NCI-H128 (cell line): Measurements from ENCODE around the gene CDC37L1.

ENCODE experiments used
- DNase-seq: peaks from one replicate; lab custom pipeline; 2025; ENCODE audit not compliant: unreplicated experiment; lab: John Stamatoyannopoulos, UW

CDC37L1 gene

DNA sequence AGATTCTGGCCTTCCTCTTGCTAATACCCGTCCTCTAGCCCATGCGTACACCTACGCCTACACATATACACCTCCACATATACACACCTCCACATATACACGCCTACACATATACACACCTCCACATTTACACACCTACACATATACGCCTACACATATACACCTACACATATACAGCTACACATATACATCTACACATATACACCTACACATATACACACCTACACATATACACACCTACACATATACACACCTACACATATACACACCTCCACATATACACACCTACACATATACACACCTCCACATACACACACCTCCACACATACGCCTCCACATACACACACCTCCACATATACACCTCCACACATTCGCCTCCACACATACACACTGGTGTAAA, 34.5 kb downstream of the CDC37L1 start:
- no peak for DNase-seq

DNA sequence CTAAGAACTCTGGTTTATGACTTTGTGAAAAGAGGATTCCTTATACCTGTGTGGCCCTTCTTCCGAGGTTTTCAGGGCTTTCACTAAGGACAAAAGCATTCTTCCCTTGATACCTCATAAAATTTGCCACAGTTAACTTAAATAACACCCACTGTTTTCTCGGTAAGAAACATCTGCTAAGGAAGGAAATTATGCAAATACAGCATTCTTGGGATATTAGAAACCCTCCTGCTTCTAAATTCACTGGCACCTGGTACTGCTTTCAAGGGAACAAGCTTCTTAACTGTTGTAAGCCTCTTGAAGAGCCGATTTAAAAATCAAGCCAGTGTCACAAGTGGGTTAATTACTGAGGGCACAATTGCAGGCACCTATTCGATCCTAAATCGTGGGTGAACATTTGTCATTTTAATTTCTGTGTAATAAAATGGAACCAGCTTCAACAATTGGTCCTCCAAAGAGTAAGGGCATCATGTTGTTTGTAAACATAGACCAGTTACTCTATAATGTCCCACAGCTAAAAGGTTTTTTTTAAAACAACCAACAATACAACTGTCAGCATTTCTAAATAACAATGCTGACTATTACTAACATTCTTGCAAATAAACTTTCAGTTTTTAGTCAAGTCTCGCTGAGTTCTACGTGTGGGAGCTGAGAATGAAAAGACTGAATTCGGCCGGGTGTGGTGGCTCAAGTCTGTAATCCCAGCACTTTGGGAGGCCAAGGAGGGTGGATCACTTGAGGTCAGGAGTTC, 35.1 kb downstream of the CDC37L1 start:
- DNase-seq: no peak

DNA sequence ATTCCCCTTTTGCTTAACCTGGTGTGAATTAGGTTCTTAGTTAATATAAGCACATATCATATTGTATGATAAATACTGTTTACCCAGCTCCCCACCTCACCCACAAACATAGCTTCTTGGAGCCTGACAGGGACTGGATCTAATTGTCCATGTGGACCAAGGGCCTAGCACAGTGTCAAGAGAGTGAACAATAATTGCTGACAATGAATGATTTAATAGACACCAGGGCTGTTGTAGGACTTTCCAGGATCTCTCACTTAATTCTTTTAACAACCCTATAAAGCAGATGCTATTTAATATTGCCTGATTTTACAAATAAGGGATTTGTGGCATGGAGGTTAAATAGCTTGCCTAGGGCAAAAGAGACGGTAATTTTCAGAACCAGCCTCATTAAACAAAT, 36.8 kb downstream of the CDC37L1 start:
- no peak for DNase-seq

DNA sequence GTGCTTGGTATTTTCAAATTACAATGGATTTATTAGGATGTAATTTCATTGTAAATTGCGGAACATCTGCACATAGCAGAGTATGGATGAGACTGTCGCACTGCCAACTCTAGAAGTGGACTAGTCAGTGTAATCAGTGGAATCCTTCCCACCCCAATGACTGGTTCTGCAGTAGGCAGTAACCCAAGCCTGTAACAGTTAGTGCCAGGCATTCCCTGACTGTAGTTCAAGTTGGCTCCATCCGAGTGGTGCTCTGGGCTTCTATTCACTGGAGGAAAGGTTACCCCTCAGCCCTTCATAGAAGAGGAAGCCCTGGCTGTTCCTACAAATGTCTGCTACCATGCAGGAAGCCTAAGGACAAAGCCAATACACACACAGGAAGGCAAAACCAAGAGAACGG, 38.4 kb downstream of the CDC37L1 start:
- no peak for DNase-seq

DNA sequence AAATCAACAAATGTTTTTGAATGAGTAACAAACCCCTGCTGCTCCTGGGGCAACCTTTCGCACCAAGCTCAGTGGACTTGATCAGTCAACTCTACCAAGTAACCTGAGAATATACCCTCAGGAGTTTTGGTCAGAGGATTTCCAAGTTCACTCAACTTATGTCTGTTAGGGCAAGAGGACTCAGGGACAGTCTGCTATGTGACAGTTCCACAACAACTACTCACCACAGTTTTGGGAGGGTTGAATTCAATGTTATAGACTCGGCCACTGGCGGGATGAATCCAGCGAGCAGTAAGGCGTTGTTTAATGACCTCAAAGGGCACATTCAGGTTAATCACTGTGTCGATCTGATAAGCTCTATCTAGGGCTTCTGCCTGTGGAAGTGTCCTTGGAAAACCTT, 39.5 kb downstream of the CDC37L1 start:
- DNase-seq: no peak

DNA sequence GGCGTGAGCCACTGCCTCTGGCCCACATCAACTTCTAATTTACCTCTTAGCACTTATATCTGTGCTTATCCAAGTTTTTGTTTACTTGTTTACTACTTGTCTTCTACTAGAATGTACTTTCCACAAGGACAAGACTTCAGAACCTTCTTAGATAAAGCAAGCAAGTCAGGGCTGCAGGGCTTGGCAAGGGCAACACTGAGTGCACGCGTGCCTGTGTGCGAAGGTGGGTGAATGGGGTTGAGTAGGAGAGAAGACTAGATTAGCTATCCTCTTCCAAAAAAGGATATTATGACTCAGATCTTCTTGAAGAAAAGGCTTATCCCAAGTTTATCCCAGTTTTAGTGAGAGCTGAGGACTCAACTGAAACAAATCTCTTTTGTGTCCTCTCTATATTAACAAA, 42.4 kb downstream of the CDC37L1 start:
- DNase-seq: no peak

DNA sequence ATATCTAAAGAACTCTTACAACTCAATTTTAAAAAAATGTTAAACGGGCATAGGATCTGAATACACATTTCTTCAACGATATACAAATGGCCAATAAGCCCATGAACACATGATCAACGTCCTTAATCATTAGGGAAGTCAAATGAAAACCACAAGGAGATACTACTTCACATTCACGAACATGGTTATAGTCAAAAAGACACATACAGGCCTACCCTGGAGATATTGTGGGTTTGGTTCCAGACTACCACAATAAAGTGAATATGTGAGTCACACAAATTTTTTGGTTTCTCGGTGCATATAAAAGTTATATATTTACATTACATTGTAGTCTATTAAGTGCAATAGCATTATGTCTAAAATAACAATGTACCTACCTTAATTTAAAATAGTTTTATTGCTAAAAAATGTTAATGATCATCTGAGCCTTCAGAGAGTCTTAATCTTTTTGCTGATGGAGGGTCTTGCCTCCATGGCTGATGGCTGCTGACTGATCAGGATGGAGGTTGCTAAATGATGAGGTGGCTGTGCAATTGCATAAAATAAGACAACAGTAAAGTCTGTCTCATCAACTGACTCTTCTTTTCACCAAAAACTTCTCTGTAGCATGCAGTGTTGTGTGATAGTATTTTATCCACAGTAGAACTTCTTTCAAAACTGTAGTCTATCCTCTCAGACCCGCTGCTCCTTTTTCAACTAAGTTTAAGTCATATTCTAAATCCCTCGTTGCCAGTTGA, 46.5 kb downstream of the CDC37L1 start:
- no peak for DNase-seq

DNA sequence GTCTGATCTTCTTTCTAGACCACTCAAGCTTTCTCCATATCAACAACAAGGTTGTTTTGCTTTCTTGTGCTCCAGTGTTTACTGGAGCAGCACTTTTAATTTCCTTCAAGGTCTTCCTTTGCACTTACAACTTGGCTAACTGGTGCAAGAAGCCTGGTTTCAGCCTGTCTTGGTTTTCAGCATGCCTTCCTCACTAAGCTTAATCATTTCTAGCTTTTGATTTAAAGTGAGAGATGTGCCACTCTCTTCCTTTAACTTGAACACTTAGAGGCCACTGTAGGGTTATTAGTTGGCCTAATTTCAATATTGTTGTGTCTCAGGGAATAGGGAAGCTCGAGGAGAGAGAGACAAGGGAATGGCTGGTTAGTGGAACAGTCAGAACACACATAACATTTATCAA, 48.2 kb downstream of the CDC37L1 start:
- DNase-seq: no peak

DNA sequence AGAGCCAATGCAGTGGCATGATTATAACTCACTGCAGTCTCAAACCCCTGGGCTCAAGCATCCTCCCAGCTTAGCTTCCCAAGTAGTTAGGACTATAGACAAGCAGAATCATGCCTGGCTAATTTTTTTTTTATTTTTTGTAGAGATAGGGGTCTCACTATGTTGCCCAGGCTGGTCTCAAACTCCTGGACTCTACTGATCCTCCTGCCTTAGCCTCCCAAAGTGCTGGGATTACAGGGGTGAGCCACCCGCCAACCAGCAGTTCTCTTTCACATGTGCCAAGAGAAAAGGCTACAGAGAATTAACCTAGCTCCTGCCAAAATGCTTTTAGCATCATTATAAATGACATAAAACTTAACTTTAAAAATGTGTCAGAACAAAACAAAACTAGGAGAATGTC, 53.5 kb downstream of the CDC37L1 start:
- DNase-seq: no peak

DNA sequence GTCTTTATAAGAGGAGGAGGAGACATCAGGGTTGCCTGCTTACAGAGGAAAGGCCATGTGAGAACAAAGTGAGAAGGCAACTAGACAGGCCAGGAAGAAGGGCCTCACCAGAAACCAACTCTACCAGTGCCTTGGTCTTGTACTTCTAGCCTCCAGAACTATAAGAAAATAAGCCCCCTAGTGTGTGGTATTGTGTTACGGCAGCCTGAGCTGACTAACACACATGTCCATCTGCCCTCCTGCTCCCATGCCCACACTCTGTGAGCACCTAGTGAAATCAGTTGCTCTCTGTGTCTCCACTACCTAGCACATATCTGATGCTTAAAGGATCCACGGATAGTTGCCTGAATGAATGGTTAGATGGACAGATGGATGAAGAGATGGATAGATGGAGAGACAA, 54.8 kb downstream of the CDC37L1 start:
- no peak for DNase-seq

DNA sequence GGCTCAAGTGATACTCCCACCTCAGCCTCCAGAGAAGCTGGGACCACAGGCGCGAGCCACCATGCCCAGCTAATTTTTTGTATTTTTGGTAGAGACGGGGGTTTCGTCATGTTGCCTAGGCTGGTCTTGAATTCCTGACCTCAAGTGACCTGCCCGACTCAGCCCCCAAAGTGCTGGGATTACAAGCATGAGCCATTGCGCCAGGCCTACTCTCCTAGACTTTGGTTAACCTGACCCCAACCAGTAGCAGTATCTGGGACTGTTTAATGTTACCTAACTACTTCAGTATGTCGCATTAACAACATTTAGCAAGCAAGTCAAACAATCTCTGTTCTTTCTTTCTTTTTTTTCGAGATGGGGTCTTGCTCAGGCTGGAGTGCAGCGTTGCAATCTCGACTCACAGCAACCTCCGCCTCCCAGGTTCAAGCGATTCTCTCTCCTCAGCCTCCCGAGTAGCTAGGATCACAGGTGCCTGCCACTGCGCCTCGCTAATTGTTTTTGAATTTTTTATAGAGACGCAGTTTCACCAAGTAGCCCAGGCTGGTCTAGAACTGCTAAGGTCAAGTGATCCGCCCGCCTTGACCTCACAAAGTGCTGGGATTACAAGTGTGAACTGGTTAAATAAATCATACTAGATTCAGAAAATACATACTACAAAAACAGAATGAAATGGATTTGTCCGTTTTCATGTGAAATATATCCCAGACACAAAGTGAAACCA, 59.7 kb downstream of the CDC37L1 start:
- no peak for DNase-seq

DNA sequence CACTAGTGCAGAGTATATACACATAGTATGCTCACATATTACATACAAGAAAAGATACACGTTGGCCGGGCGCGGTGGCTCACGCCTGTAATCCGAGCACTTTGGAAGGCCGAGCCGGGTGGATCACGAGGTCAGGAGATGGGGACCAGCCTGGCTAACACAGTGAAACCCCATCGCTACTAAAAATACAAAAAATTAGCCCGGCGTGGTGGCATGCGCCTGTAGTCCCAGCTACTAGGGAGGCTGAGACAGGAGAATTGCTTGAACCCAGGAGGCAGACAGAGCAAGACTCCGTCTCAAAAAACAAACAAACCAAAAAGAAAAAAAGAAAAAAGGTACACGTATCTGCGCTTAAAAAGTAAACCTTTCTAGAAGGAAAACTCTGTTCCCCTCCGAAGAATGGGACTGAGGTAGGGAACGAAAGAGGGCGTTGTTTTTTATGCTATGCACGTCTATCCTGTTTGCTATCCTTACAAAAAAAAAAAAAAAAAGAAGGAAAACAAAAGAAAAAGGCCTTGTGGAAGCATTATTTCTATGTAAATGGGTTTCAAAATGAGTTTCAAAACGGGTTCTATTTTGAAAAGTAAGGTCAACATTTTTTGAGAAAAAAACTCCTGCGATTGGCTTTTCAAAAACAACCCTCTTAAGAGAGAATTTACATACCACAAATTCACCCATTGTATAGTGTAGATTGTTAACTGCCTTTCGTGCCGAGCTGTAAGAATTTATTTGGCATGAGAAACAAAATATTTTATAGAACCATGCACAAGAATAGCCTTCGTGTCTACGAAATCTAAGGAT, 60.4 kb downstream of the CDC37L1 start:
- no peak for DNase-seq

DNA sequence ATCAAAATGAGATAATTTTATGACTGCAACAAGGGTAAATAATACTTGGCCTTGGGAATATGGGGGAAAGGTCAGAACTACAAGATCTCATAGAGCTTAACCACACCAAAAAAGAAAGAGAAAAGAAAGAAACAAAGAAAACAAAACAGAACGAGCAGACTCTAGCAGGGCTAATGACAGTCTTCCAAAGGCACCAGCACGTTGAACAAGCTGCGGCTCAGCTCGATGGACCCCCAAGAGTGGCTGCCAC, 60.9 kb downstream of the CDC37L1 start:
- DNase-seq: no peak

DNA sequence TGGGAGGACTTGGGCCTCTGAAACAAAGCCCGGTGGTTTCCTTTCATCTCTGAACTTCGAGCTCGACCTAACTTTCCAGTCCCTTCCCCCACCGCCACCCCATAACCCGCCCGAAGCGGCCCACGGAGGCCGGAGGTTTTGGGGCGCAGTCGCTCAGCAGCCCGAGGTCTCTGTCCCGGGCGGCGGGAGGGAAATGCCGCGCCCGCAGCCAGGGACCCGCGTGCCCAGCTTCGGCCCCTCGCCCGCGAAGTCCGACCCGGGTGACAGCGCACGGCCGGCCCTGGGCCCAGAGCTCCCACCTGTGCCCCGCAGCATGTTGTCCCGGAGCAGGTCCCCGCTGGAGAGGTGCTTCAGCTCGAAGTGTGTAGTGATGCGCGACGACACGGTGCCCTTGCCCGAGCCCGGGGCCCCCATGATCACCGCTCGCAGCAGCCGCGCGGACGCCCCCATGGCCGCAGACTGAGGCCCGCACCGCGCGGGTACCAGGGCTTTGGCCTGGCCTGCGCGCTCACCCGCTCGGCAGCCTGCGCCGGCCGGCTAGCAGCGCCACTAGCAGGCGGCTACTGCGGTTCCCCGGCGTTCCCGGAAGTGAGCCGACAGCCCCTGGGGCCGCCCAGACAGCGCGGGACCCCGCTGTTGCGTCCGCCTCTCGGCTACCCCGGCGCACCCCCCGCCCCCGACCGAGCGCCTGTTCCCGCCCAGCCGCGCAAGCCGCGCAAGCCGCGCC, 61.4 kb downstream of the CDC37L1 start, which contains the start of gene AK3:
Gene AK3, minus strand, starts transcription at position 565 of the 727 bp plus-strand sequence. Its CDS starts 115 bp downstream, at position 450.
- peak; percentile 59 for DNase-seq

DNA sequence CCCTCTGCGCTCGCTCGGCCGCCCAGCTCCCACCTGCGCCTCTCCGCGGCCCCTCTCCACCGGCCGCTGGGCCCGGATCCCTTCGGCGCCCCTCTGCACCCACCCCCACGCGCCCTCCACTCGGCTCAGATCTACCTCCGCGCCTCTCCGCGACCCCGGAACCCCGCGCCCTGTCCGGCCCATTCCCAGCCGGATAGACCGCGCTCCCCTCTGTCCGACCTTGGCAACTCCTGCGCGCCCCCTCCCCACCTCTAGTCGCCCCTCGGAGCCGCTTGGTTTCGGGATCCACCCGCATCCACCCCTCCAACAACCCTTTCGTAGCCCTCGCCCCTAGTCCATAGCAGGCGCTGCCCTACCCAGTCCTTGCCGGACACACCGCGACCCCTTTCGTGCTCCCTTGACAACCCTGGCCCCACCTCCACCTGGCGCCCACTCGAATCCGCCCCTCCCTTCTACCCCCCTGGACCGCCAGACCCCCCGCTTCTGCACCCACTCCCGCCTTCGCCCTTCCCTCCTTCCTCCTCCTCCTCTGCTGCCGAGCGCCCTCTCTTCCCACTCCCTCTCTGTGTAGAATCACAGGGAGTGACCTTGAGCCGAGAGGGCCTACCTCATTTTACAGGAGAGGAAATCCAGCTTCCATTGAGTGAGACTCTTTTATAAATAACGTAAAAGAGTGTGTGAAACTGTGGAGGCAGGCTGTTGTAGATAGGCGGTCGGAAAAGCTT, 62.2 kb downstream of the CDC37L1 start:
- DNase-seq: no peak

DNA sequence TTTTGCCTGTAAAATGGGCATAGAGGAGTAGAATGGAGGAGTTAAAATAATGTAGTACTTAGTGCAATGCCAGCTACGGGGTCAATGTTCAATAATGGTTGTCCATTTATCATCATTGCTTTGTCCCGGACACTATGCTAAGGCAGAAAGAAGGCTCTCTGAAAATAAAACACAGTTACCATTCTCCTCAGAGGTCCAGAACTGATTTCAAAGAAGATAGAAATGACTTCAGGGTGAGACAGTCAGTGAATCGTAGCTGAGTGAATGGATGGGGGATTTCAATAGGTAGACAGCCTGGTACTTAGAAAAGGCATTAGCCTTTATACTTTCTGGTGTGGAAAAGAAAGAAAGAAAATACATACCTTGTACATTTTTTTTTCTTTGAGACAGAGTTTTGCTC, 62.9 kb downstream of the CDC37L1 start:
- DNase-seq: no peak

DNA sequence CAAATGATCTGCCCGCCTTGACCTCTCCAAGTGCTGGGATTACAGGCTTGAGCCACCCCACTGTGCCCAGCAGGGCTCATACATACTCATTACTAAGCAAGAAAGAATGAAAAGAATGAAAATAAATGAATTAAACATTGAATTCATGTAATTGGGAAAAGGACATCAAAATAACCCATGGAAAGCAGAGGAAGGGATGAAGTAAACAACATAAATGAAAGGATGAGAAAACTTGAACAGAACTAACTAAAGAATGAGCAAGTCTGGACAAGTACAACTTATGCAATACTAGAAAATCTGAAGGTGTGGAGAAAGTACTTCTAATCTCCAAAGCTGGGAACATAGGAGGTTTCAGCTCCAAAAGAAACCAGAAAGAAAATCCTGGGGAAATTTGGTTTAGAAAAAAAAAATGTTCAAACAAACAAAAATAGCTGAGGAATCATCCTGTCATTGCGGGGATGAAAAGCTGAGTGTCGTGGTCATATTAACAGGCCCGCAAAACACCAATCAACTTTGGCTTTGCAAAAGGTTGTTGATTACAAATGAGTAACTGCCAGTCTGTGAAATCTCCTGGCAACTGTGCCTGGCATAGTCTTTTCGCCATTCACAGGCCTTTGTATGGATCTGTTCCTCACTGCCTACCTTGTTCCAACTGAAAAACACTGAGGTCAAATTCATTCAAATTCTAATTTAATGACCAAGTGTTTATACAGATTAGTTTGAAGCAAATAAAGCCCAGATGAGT, 63.9 kb downstream of the CDC37L1 start:
- no peak for DNase-seq

DNA sequence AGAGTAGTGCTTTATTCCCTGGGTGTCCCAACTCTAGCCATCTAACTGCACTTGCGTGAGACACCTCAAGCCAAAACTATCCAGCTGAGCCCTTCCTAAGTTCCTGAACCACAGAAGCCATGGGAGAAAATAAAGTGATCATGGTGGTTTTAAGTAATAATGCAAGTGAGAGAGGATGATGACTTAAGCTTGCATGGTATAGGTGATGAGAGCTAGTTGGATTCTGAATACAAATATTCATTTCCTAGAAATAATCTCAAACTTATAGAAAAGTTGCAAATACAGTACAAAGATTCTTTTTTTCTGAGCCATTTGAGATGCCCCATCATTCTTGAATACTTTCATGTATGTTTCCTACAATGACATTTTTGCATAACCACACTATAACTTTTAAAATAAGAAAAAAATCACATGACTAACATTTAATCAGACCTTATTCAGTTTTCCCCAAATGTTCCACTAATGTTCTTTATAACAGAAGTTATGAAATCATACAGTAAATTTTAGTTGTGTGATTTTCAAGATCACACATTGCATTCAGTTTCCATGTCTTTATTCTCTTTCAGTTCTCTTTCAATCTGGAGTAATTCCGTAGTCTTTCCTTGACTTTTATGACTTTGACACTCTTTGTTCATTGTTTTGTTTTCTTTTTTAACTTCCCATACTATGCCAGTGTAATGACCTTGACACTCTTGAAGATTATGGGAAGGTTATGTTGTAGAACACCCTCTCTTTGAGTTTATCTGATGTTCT, 67.1 kb downstream of the CDC37L1 start:
- DNase-seq: no peak

DNA sequence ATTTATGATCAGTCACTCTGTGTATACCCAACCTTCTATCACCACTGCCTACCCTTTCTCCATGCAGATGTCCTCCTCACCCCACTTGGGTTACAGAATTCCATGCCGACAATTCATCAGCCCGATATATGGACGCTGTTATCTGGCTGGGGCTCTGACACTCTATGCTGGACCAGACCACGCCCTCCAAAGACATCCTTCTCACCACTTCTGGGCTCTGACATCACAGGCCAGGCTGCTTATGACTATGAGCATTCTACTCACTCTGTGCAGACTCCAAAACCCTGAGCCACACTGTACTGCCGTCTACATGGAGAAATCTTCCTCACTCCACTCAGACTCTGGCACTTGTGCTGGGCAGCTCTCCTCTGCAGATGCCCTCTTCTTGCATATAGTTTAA, 69.2 kb downstream of the CDC37L1 start:
- no peak for DNase-seq
